Measurements from ENCODE around the gene EVA1A.

DNA sequence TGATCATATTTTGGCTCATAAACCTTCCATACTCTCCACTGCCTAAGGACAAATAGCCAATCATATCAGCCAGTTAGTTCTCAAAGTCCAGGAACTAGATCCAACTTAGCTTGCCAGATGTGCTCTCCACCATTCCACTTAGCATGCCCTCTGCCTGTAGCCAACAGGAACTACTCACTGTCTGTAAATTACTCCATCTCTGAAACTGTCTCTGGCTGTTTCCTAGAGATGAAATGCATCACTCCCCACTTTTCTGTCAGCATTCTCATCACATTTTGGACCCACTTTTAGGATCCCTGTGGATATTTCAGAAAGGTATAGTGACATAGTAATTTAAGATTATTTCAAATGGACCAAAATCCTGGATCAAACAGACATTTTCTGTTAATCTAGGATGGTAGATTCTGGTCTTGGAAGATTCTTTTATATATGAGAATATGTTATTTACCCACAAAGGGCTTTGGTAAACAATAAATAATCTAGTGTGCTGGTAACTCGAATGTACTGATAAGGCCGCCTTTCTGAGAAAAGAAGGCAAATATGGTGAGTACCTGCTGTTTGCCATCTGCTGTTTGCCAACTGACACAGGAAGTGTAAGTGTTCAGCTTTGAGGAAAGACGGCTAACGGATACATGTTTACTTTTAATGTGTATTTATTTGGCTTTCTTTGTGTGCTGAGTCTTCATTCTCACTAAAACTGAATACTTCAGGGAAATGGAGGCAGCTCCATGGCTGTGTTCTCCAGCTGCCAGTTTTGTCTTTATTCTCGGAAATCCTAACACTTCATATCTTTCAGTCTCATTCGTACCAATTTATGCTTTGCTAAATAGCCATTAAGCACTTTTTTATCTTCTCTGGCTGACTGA is 79.5 kb downstream of the EVA1A start:
- no peak for TF ChIP-seq YY1 (IDR thresholded peaks at IDR 0.05; ENCODE audit: insufficient read depth, insufficient read length)
- TF ChIP-seq SUZ12 (IDR thresholded peaks at IDR 0.05; ENCODE audit: extremely low read depth, insufficient read depth, insufficient read length): no peak
- no peak for TF ChIP-seq ZNF274 (IDR thresholded peaks at IDR 0.05; ENCODE audit: low read depth, low read length)

Measured in NT2/D1 (cell line).